ENCODE measurements around the gene NAT10. TPM values are rescaled to one million over a fixed set of nuclear protein-coding genes. Genes with fewer than 3 reads are reported as not detected.
"Not testable (repeated sequence)": the region's sequence is repeated elsewhere in the genome, so short reads cannot be mapped to it uniquely, and the experiment has no call there.

NAT10 gene
- total and polyA plus RNA-seq, 3 experiments from 2014 or later = 40.1 to 148 (median 143) TPM

DNA sequence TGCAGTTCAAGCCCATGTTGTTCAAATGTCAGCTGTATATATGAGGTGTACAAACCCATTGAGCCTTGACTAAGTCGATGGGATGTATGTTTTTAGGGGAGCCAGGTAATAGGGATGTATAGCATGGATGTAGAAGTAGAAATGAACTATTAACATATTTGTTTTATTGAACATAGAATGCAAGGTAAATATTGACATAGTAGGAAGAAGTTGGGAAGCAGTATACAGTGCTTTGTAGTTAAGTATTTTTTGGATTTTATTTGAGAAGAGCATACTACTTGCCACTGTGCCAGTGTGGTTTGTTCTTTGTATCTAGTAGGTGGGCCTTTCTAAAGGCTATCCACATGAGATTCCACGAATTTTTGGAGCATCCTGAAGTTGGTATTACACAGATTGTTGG lies 20.8 kb upstream of the NAT10 start:
- no peaks in the 10 kb centered on the region for H3K27me3 ChIP-seq (ENCODE audit: insufficient read depth, low read length, poor library complexity, severe bottlenecking)
- peaks cover 46% of the 10 kb centered on the region for H3K36me3 ChIP-seq (ENCODE audit: insufficient read depth, low read length)
- peaks cover 14 to 36% (median 22%) of the 10 kb centered on the region in 3 donors for H3K4me1 Mint-ChIP-seq
- H3K9me3 ChIP-seq (ENCODE audit: low read length) = no peaks in the 10 kb centered on the region
- H3K4me1 ChIP-seq (ENCODE audit: insufficient read depth, low read length) = peaks cover 4% of the 10 kb centered on the region
- H3K4me3 ChIP-seq (ENCODE audit: low read length) = no peak overlapping the region
- H3K9me3 Mint-ChIP-seq = no peaks in the 10 kb centered on the region
- peaks cover 5 to 82% (median 28%) of the 10 kb centered on the region in 3 donors for H3K36me3 Mint-ChIP-seq
- H3K27me3 Mint-ChIP-seq = no peaks in the 10 kb centered on the region
- H3K27ac ChIP-seq (ENCODE audit: low read depth, low read length) = no peak overlapping the region
- H3K27ac Mint-ChIP-seq = peak overlapping the region in 6 of 8 donors; percentile 14 to 82 (median 18)
- ChIA-PET POLR2A (no interaction called here), CTCF (interaction anchor here (0.8 to 1.7 kb wide), 3 partner anchors 8 to 21 kb away, joined by 3 to 7 read pairs (median 3); partner anchors contain the start of gene NAT10)
- H3K4me3 Mint-ChIP-seq = no peak overlapping the region
- DNase-seq = no peak

DNA sequence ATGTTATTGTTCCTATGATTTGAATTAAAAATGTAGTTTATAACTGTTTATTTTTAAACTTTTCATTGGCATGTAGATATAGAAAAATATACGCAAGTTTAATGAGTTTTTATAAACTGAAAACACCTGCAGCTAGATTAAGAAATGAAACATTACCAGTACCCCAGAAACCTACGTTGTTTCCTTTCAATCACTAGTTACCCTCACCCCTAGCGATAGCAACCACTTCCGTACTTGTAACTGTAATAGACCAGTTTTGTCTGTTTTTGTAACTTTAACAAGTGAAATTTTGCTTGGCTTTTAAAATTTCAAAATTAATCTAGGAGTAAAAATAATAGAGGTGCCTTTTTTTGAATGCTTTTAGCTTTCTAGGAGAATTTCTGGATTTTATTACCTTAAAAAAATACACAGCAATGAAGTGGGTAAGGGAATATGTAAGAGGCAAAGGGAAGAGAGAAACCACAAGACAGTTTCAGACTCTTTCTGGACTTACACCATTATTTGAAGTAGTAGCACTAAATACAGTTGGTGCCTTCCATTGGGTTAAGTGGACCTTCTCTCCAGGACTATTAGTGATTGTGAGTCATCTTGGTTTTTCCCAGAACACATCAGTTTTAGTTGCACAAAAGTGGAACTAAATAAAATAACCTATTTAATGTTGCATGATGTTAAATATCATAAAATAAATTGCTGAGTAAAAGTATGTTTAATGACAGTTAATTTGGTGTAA lies 18.7 kb upstream of the NAT10 start:
- no peak for DNase-seq
- H3K9me3 Mint-ChIP-seq = no peaks in the 10 kb centered on the region
- peaks cover 4% of the 10 kb centered on the region for H3K4me1 ChIP-seq (ENCODE audit: insufficient read depth, low read length)
- H3K27ac Mint-ChIP-seq = peak overlapping the region; percentile 18 to 92 (median 66)
- H3K4me3 Mint-ChIP-seq = peak overlapping the region in 4 of 7 donors; percentile 6 to 37 (median 24)
- peaks cover 13 to 33% (median 22%) of the 10 kb centered on the region in 3 donors for H3K4me1 Mint-ChIP-seq
- H3K27me3 ChIP-seq (ENCODE audit: insufficient read depth, low read length, poor library complexity, severe bottlenecking) = no peaks in the 10 kb centered on the region
- peaks cover 61% of the 10 kb centered on the region for H3K36me3 ChIP-seq (ENCODE audit: insufficient read depth, low read length)
- no peak overlapping the region for H3K4me3 ChIP-seq (ENCODE audit: low read length)
- H3K27ac ChIP-seq (ENCODE audit: low read depth, low read length) = no peak overlapping the region
- CTCF ChIA-PET = interaction anchor here (1.9 kb wide), 1 partner anchor 90 kb away, joined by 5 read pairs; no protein-coding TSS in a partner anchor
- POLR2A ChIA-PET = interaction anchor here (0.6 kb wide), 1 partner anchor 19 kb away, joined by 3 read pairs; the partner anchor contains the start of gene NAT10
- no peaks in the 10 kb centered on the region for H3K9me3 ChIP-seq (ENCODE audit: low read length)
- no peaks in the 10 kb centered on the region for H3K27me3 Mint-ChIP-seq
- peaks cover 5 to 82% (median 33%) of the 10 kb centered on the region in 3 donors for H3K36me3 Mint-ChIP-seq

DNA sequence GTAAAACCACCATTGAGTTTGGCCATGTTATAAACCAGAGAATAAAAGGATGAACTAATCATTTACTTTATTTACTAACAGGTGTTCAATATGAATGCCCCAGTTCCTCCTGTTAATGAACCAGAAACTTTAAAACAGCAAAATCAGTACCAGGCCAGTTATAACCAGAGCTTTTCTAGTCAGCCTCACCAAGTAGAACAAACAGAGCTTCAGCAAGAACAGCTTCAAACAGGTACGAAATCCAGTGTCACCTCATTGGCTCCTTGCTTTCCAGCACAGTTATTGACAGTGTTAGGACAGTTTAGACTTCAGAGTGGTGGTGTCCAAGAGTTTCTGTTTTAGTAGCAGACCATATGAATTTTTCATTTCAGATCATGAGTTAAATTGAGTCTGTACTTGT lies 13.6 kb upstream of the NAT10 start:
- DNase-seq = no peak
- Histone ChIP-seq H3K4me3 (ENCODE audit: low read length) (no peak overlapping the region), H3K36me3 (ENCODE audit: insufficient read depth, low read length) (peaks cover 49% of the 10 kb centered on the region), H3K4me1 (ENCODE audit: insufficient read depth, low read length) (peaks cover 3% of the 10 kb centered on the region), H3K27ac (ENCODE audit: low read depth, low read length) (no peak overlapping the region), H3K9me3 (ENCODE audit: low read length) (no peaks in the 10 kb centered on the region), H3K27me3 (ENCODE audit: insufficient read depth, low read length, poor library complexity, severe bottlenecking) (no peaks in the 10 kb centered on the region)
- peaks cover 2 to 6% (median 3%) of the 10 kb centered on the region in 3 donors for H3K4me1 Mint-ChIP-seq
- peak overlapping the region in 1 of 8 donors; percentile 47 for H3K27ac Mint-ChIP-seq
- ChIA-PET CTCF (no interaction called here), POLR2A (no interaction called here)
- H3K27me3 Mint-ChIP-seq = no peaks in the 10 kb centered on the region
- no peaks in the 10 kb centered on the region for H3K9me3 Mint-ChIP-seq
- H3K4me3 Mint-ChIP-seq = no peak overlapping the region
- H3K36me3 Mint-ChIP-seq = peaks cover 2 to 84% (median 28%) of the 10 kb centered on the region in 3 donors

DNA sequence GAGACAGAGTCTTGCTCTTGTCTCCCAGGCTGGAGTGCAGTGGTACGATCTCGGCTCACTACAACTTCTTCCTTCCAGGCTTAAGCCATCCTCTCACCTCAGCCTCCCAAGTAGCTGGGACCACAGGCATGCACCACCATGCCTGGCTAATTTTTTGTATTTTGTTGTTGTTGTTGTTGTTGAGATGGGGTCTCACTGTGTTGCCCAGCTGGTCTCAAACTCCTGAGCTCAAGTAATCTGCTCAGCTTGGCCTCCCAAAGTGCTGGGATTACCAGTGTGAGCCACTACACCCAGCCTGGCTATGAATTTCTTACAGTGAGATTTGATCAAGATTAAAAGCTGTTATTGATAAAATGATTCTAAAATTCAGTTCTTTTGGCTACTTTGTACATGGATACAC lies 10.5 kb upstream of the NAT10 start:
- H3K4me1 Mint-ChIP-seq; H3K9me3 ChIP-seq (ENCODE audit: low read length); DNase-seq; H3K27me3 Mint-ChIP-seq; H3K4me1 ChIP-seq (ENCODE audit: insufficient read depth, low read length); CTCF ChIA-PET; H3K4me3 ChIP-seq (ENCODE audit: low read length); H3K27ac ChIP-seq (ENCODE audit: low read depth, low read length); H3K27me3 ChIP-seq (ENCODE audit: insufficient read depth, low read length, poor library complexity, severe bottlenecking); H3K9me3 Mint-ChIP-seq: not testable (repeated sequence)
- H3K4me3 Mint-ChIP-seq = peak overlapping the region in 1 of 7 donors; percentile 9
- peaks cover 68% of the 10 kb centered on the region for H3K36me3 ChIP-seq (ENCODE audit: insufficient read depth, low read length)
- POLR2A ChIA-PET = interaction anchor here (0.5 to 1.4 kb wide), 2 partner anchors 10 to 43 kb away, joined by 4 to 7 read pairs; partner anchors contain the start of genes CAPRIN1 and NAT10
- H3K27ac Mint-ChIP-seq = peak overlapping the region in 2 of 8 donors; percentile 37 to 66
- peaks cover 0 to 91% (median 28%) of the 10 kb centered on the region in 3 donors for H3K36me3 Mint-ChIP-seq

DNA sequence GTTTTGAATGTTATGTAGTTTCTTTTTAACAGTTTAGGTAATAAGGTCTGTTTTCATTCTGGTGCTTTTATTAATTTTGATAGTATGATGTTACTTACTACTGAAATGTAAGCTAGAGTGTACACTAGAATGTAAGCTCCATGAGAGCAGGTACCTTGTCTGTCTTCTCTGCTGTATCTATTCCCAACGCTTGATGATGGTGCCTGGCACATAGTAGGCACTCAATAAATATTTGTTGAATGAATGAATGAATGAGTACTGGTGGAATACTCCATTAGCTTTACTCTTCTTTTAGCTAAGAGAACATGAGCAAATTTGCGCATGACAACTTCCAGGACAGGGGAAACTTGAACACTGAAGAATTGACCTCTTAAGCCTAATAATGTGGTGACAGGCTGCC lies 6.6 kb upstream of the NAT10 start:
- Mint-ChIP-seq H3K27ac (no peak overlapping the region), H3K4me3 (no peak overlapping the region), H3K9me3 (no peaks in the 10 kb centered on the region), H3K27me3 (no peaks in the 10 kb centered on the region), H3K4me1 (peaks cover 2 to 11% (median 4%) of the 10 kb centered on the region in 3 donors), H3K36me3 (peaks cover 0 to 67% (median 15%) of the 10 kb centered on the region in 3 donors)
- Histone ChIP-seq H3K9me3 (ENCODE audit: low read length) (no peaks in the 10 kb centered on the region), H3K4me1 (ENCODE audit: insufficient read depth, low read length) (peaks cover 1% of the 10 kb centered on the region), H3K27ac (ENCODE audit: low read depth, low read length) (no peak overlapping the region), H3K4me3 (ENCODE audit: low read length) (no peak overlapping the region), H3K27me3 (ENCODE audit: insufficient read depth, low read length, poor library complexity, severe bottlenecking) (no peaks in the 10 kb centered on the region), H3K36me3 (ENCODE audit: insufficient read depth, low read length) (peaks cover 46% of the 10 kb centered on the region)
- ChIA-PET CTCF (no interaction called here), POLR2A (no interaction called here)
- no peak for DNase-seq

DNA sequence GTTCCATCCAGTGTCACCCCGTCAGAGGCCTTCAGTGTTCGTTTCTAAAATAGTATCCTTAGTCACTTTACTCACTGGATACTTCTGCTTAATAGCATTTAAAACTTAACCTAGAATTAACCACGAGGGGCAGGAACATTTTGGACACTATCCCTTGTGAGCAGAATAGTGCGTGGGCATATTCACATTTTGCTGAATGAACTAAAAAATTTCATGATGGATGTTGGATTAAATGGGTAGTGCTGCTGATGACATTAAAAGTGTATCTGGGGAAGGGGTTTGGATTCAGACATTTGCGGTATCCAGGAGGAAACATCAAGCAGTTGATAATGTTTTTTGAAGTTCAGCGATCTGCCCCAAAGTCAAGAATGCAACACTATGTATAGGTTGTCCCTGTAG lies 750 bp upstream of the NAT10 start:
- Histone ChIP-seq H3K27ac (ENCODE audit: low read depth, low read length) (peak overlapping the region; percentile 92), H3K36me3 (ENCODE audit: insufficient read depth, low read length) (peaks cover 11% of the 10 kb centered on the region), H3K9me3 (ENCODE audit: low read length) (no peaks in the 10 kb centered on the region), H3K27me3 (ENCODE audit: insufficient read depth, low read length, poor library complexity, severe bottlenecking) (no peaks in the 10 kb centered on the region), H3K4me1 (ENCODE audit: insufficient read depth, low read length) (peaks cover 25% of the 10 kb centered on the region), H3K4me3 (ENCODE audit: low read length) (peak overlapping the region; percentile 84)
- Mint-ChIP-seq H3K36me3 (peaks cover 6 to 51% (median 7%) of the 10 kb centered on the region in 3 donors), H3K27ac (peak overlapping the region; percentile 98 to 99 (median 99)), H3K27me3 (peaks cover 0 to 6% of the 10 kb centered on the region in 2 donors), H3K4me1 (peaks cover 49 to 62% (median 58%) of the 10 kb centered on the region in 3 donors), H3K4me3 (peak overlapping the region; percentile 94 to 99 (median 96)), H3K9me3 (peaks cover 0 to 4% (median 0%) of the 10 kb centered on the region in 5 donors)
- CTCF ChIA-PET = interaction anchor here (0.9 to 2.5 kb wide), 3 partner anchors 19 to 108 kb away, joined by 4 to 7 read pairs (median 6); no protein-coding TSS in a partner anchor
- POLR2A ChIA-PET = interaction anchor here (0.6 to 2.4 kb wide), 4 partner anchors 9 to 254 kb away, joined by 3 to 54 read pairs (median 4); partner anchors contain the start of gene CAPRIN1
- no peak for DNase-seq

DNA sequence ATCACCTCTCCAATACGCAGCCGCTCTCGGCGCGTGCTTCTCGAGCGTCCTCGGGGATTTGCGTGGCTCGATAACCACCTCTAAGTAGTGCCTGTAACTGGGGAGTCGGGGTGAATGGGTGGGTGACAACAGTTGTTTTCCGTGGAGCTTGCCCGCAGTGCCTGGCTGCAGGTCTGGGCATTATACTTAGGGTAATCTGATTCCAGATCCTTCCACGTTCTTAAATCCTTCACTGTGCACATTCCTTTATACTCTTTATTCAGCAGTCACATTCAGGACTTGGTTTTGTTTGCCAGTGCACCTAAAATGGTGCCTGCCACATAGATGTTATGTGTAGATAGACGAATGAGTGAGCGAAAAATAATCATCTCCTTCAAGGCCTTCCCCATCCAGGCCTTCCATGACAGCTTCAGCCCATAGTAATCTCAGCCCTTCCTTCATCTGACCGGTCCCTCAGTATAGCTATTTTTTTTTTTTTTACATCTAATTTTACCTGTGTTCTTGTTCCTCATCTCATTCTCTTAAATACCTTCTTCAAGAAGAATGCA lies 602 bp downstream of the NAT10 start:
- peaks cover 7 to 52% (median 10%) of the 10 kb centered on the region in 3 donors for H3K36me3 Mint-ChIP-seq
- Histone ChIP-seq H3K4me3 (ENCODE audit: low read length) (peak overlapping the region; percentile 84), H3K36me3 (ENCODE audit: insufficient read depth, low read length) (peaks cover 14% of the 10 kb centered on the region), H3K27me3 (ENCODE audit: insufficient read depth, low read length, poor library complexity, severe bottlenecking) (no peaks in the 10 kb centered on the region), H3K27ac (ENCODE audit: low read depth, low read length) (peak overlapping the region; percentile 92), H3K4me1 (ENCODE audit: insufficient read depth, low read length) (peaks cover 25% of the 10 kb centered on the region), H3K9me3 (ENCODE audit: low read length) (no peaks in the 10 kb centered on the region)
- peaks cover 0 to 6% of the 10 kb centered on the region in 2 donors for H3K27me3 Mint-ChIP-seq
- peaks cover 52 to 67% (median 64%) of the 10 kb centered on the region in 3 donors for H3K4me1 Mint-ChIP-seq
- no peak for DNase-seq
- H3K4me3 Mint-ChIP-seq = peak overlapping the region; percentile 94 to 99 (median 96)
- H3K9me3 Mint-ChIP-seq = peaks cover 0 to 4% (median 0%) of the 10 kb centered on the region in 5 donors
- peak overlapping the region; percentile 98 to 99 (median 99) for H3K27ac Mint-ChIP-seq
- ChIA-PET POLR2A (interaction anchor here (1.2 to 2.4 kb wide), 3 partner anchors 20 to 251 kb away, joined by 3 to 54 read pairs (median 4); partner anchors contain the start of genes ABTB2 and CAPRIN1), CTCF (interaction anchor here (0.9 to 2.5 kb wide), 3 partner anchors 21 to 118 kb away, joined by 3 to 7 read pairs (median 4); no protein-coding TSS in a partner anchor)
